DOHH2 (cell line): Measurements from ENCODE around the gene CCDC9.

ENCODE experiments used
- H3F3A ChIP-seq: fragments of 200-600 bp; sonication (generic), shearing (Covaris generic); 2 replicates; pipeline ENCODE4 v1.6.0; 2016; ENCODE audit warnings: antibody characterized with exemption, mild to moderate bottlenecking; ENCODE audit not compliant: control insufficient read depth, insufficient read depth
- H3K27ac ChIP-seq: fragments of 200-600 bp; sonication (generic); 2 replicates; pipeline ENCODE4 v1.5.1; 2014; ENCODE audit warnings: low read depth, mild to moderate bottlenecking, low read length, moderate library complexity
- H3K27me3 ChIP-seq: fragments of 200-600 bp; sonication (generic); 2 replicates; pipeline ENCODE4 v1.6.1; 2014; ENCODE audit warnings: mild to moderate bottlenecking, low read length, mixed read lengths; ENCODE audit not compliant: control insufficient read depth
- H3K36me3 ChIP-seq: fragments of 200-600 bp; sonication (generic); 2 replicates; pipeline ENCODE4 v1.6.1; 2014; ENCODE audit warnings: mild to moderate bottlenecking, low read length, moderate library complexity, mixed read lengths; ENCODE audit not compliant: control insufficient read depth
- H3K4me1 ChIP-seq: fragments of 200-600 bp; sonication (generic); 2 replicates; pipeline ENCODE4 v1.6.1; 2014; ENCODE audit warnings: mild to moderate bottlenecking, low read length, mixed read lengths; ENCODE audit not compliant: control insufficient read depth
- H3K4me2 ChIP-seq: fragments of 200-600 bp; sonication (generic); 2 replicates; pipeline ENCODE4 v1.6.0; 2014; ENCODE audit warnings: mild to moderate bottlenecking, low read length, moderate library complexity
- H3K4me3 ChIP-seq: fragments of 200-600 bp; sonication (generic); 2 replicates; pipeline ENCODE4 v1.5.1; 2014; ENCODE audit warnings: mild to moderate bottlenecking, low read length, mixed read lengths
- H3K79me2 ChIP-seq: fragments of 200-600 bp; sonication (generic); 2 replicates; pipeline ENCODE4 v1.6.1; 2014; ENCODE audit warnings: mild to moderate bottlenecking, low read length, mixed read lengths; ENCODE audit not compliant: control insufficient read depth
- H3K9me2 ChIP-seq: fragments of 200-600 bp; sonication (generic); replicated peaks from 2 replicates; pipeline ENCODE4 v1.6.1; 2014; ENCODE audit warnings: mild to moderate bottlenecking, low read length, mixed read lengths; ENCODE audit not compliant: control insufficient read depth
- H3K9me3 ChIP-seq: fragments of 200-600 bp; sonication (generic); 2 replicates; pipeline ENCODE4 v1.6.1; 2014; ENCODE audit warnings: antibody characterized with exemption, low read length, mixed read lengths; ENCODE audit not compliant: control insufficient read depth, insufficient read depth
- H4K20me1 ChIP-seq: fragments of 200-600 bp; sonication (generic); 2 replicates; pipeline ENCODE4 v1.6.0; 2014; ENCODE audit warnings: low read depth, mild to moderate bottlenecking, antibody characterized with exemption, low read length, moderate library complexity; ENCODE audit not compliant: control insufficient read depth, insufficient read depth
- CTCF ChIP-seq: fragments of 200-600 bp; sonication (generic); IDR thresholded peaks from one replicate; pipeline ENCODE4 v1.5.1; 2014; ENCODE audit warnings: antibody characterized with exemption, mild to moderate bottlenecking, low read depth, low read length; ENCODE audit not compliant: poor library complexity, severe bottlenecking
- EZH2phosphoT487 ChIP-seq: fragments of 200-600 bp; sonication (generic); IDR thresholded peaks from 2 replicates; pipeline ENCODE4 v1.6.1; 2017; ENCODE audit warnings: borderline replicate concordance, mild to moderate bottlenecking, antibody characterized with exemption, low read length, moderate library complexity, mixed read lengths

CCDC9 gene

GRCh38 chr19:47253970-47254369, 2.4 kb upstream of the CCDC9 start:
- Histone ChIP-seq H3K4me3 (no peak overlapping the region), H3K27ac (no peak overlapping the region), H3K4me2 (no peak overlapping the region), H3K79me2 (peaks cover 16% of the 10 kb centered on the region), H3K4me1 (peaks cover 23% of the 10 kb centered on the region), H3F3A (peaks cover 5% of the 10 kb centered on the region; the same call in 1 of the 2 replicates), H3K36me3 (peaks cover 4% of the 10 kb centered on the region), H3K27me3 (no peaks in the 10 kb centered on the region), H4K20me1 (no peaks in the 10 kb centered on the region), H3K9me3 (no peaks in the 10 kb centered on the region), H3K9me2 (no peaks in the 10 kb centered on the region)
- no peak for TF ChIP-seq EZH2phosphoT487
- TF ChIP-seq CTCF: no peak

DNA sequence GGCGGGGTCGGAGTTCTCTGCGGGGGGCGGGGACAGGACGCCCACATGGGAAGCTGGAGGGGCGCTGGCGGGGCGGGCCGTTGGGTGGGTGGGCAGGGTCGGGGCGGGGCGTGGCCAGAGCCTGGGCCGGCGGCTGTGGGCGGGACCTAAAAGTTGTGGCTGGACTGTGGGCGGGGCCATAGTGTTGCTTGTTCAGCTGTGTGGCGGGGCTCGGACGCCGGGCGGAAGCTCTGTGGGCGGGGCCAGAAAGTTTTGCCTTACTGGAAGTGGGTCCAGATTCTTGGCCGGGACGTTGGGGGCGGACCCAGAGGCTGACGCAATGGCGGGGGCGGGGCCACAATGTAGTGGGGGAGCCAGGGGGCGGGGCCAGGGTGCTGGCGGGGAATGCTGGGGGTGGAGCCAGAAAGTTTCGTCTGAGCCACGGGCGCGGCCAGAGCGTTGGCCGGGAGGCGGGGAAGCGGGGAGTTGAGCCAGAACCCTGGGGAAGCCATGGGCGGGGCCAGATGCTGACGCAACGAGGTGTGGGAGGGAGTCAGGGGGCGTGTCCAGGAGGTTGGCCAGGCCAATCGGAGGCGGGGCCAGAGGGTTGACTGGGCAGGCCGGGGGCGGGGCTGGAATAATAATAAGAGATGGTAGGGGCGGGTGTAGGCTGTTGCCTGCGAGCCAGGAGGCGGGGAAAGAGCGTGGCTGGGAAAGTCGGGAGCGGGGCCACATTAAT, 527 bp downstream of the CCDC9 start:
- peak overlapping the region; percentile 48 for H3K27ac ChIP-seq
- peak overlapping the region; percentile 90 for H3K4me3 ChIP-seq
- H3K4me2 ChIP-seq: peak overlapping the region; percentile 79
- H4K20me1 ChIP-seq: no peaks in the 10 kb centered on the region
- peaks cover 24% of the 10 kb centered on the region for H3K36me3 ChIP-seq
- no peaks in the 10 kb centered on the region for H3K9me3 ChIP-seq
- H3K9me2 ChIP-seq: no peaks in the 10 kb centered on the region
- peaks cover 17% of the 10 kb centered on the region for H3K4me1 ChIP-seq
- no peaks in the 10 kb centered on the region for H3K27me3 ChIP-seq
- peaks cover 5% of the 10 kb centered on the region; the same call in 1 of the 2 replicates for H3F3A ChIP-seq
- TF ChIP-seq EZH2phosphoT487 (no peak), CTCF (no peak)
- H3K79me2 ChIP-seq: peaks cover 16% of the 10 kb centered on the region

- Histone ChIP-seq H3K79me2 (peaks cover 16% of the 10 kb centered on the region), H3K27me3 (no peaks in the 10 kb centered on the region), H3K27ac (peak overlapping the region; percentile 48), H3K9me3 (no peaks in the 10 kb centered on the region), H3K4me1 (peaks cover 24% of the 10 kb centered on the region), H3K4me2 (peak overlapping the region; percentile 74), H3K4me3 (peak overlapping the region; percentile 90), H3K9me2 (no peaks in the 10 kb centered on the region), H4K20me1 (no peaks in the 10 kb centered on the region), H3F3A (peaks cover 5% of the 10 kb centered on the region; the same call in 1 of the 2 replicates), H3K36me3 (peaks cover 27% of the 10 kb centered on the region)
- TF ChIP-seq EZH2phosphoT487: no peak
- no peak for TF ChIP-seq CTCF
Measured at GRCh38 chr19:47257411-47258169, 1.3 kb downstream of the CCDC9 start.
